Measurements from ENCODE around the gene ERAP2.
A peak's percentile ranks its signal among the peaks of the same experiment; 100 is the strongest.

ERAP2 gene

GRCh38 chr5:96920744-96921355 lies 44.5 kb downstream of the ERAP2 start:
- no peak overlapping the region for H3K27ac ChIP-seq (ENCODE audit: low read length)
- H3F3A ChIP-seq (ENCODE audit: insufficient read depth, low read length), result 0 out of 2 replicates have a peak, but pooled peaks cover 5% of the 10 kb centered on the region
- peak overlapping the region; percentile 25; the same call in 1 of the 2 replicates for H3K4me2 ChIP-seq (ENCODE audit: low read depth, low read length)
- H3K9me3 ChIP-seq (replicated peaks; ENCODE audit: insufficient read depth, low read length), result no peaks in the 10 kb centered on the region
- H3K9ac ChIP-seq (ENCODE audit: low read length), result no peak overlapping the region
- H3K4me1 ChIP-seq (ENCODE audit: low read length), result peaks cover 16% of the 10 kb centered on the region
- no peak overlapping the region for H2AFZ ChIP-seq (ENCODE audit: low read length)
- no peak for TF ChIP-seq CTCF (IDR thresholded peaks at IDR 0.05; ENCODE audit: low read length)
- TF ChIP-seq EZH2phosphoT487 (IDR thresholded peaks at IDR 0.05; ENCODE audit: low read length), result no peak
- TF ChIP-seq EZH2 (optimal IDR thresholded peaks at IDR 0.05; ENCODE audit: low read depth, low read length), result no peak
- H3K9me2 ChIP-seq (replicated peaks; ENCODE audit: insufficient read depth, low read length), result no peaks in the 10 kb centered on the region
- no peaks in the 10 kb centered on the region for H4K20me1 ChIP-seq (ENCODE audit: insufficient read depth, low read length)
- no peak overlapping the region for H3K4me3 ChIP-seq (ENCODE audit: low read length)
- H3K36me3 ChIP-seq (replicated peaks; ENCODE audit: insufficient read depth, low read length), result no peaks in the 10 kb centered on the region
- DNase-seq, result no peak
- no peaks in the 10 kb centered on the region for H3K27me3 ChIP-seq (replicated peaks; ENCODE audit: insufficient read depth, low read length)
- H3K79me2 ChIP-seq (ENCODE audit: low read length), result no peaks in the 10 kb centered on the region

GRCh38 chr5:96922499-96923244 lies 46.4 kb downstream of the ERAP2 start:
- H3K4me2 ChIP-seq (ENCODE audit: low read depth, low read length), result no peak overlapping the region
- no peaks in the 10 kb centered on the region for H3K36me3 ChIP-seq (replicated peaks; ENCODE audit: insufficient read depth, low read length)
- no peaks in the 10 kb centered on the region for H3K9me3 ChIP-seq (replicated peaks; ENCODE audit: insufficient read depth, low read length)
- no peak for TF ChIP-seq CTCF (IDR thresholded peaks at IDR 0.05; ENCODE audit: low read length)
- TF ChIP-seq EZH2 (optimal IDR thresholded peaks at IDR 0.05; ENCODE audit: low read depth, low read length), result no peak
- TF ChIP-seq EZH2phosphoT487 (IDR thresholded peaks at IDR 0.05; ENCODE audit: low read length), result no peak
- H3K4me1 ChIP-seq (ENCODE audit: low read length), result peaks cover 19% of the 10 kb centered on the region
- no peaks in the 10 kb centered on the region for H3K27me3 ChIP-seq (replicated peaks; ENCODE audit: insufficient read depth, low read length)
- no peak overlapping the region for H3K9ac ChIP-seq (ENCODE audit: low read length)
- no peaks in the 10 kb centered on the region for H4K20me1 ChIP-seq (ENCODE audit: insufficient read depth, low read length)
- H3F3A ChIP-seq (ENCODE audit: insufficient read depth, low read length), result 0 out of 2 replicates have a peak, but pooled peaks cover 5% of the 10 kb centered on the region
- no peak overlapping the region for H3K4me3 ChIP-seq (ENCODE audit: low read length)
- H3K9me2 ChIP-seq (replicated peaks; ENCODE audit: insufficient read depth, low read length), result no peaks in the 10 kb centered on the region
- no peaks in the 10 kb centered on the region for H3K79me2 ChIP-seq (ENCODE audit: low read length)
- no peak overlapping the region for H2AFZ ChIP-seq (ENCODE audit: low read length)
- no peak overlapping the region for H3K27ac ChIP-seq (ENCODE audit: low read length)
- DNase-seq, result no peak

- H3K27me3 ChIP-seq (replicated peaks; ENCODE audit: insufficient read depth, low read length), result no peaks in the 10 kb centered on the region
- H3K9ac ChIP-seq (ENCODE audit: low read length), result no peak overlapping the region
- 0 out of 2 replicates have a peak, but pooled peaks cover 5% of the 10 kb centered on the region for H3F3A ChIP-seq (ENCODE audit: insufficient read depth, low read length)
- no peak for TF ChIP-seq EZH2 (optimal IDR thresholded peaks at IDR 0.05; ENCODE audit: low read depth, low read length)
- TF ChIP-seq EZH2phosphoT487 (IDR thresholded peaks at IDR 0.05; ENCODE audit: low read length), result no peak
- TF ChIP-seq CTCF (IDR thresholded peaks at IDR 0.05; ENCODE audit: low read length), result no peak
- H3K36me3 ChIP-seq (replicated peaks; ENCODE audit: insufficient read depth, low read length), result no peaks in the 10 kb centered on the region
- DNase-seq, result no peak
- H3K27ac ChIP-seq (ENCODE audit: low read length), result no peak overlapping the region
- H4K20me1 ChIP-seq (ENCODE audit: insufficient read depth, low read length), result no peaks in the 10 kb centered on the region
- H2AFZ ChIP-seq (ENCODE audit: low read length), result no peak overlapping the region
- no peaks in the 10 kb centered on the region for H3K79me2 ChIP-seq (ENCODE audit: low read length)
- no peaks in the 10 kb centered on the region for H3K9me3 ChIP-seq (replicated peaks; ENCODE audit: insufficient read depth, low read length)
- H3K4me2 ChIP-seq (ENCODE audit: low read depth, low read length), result no peak overlapping the region
- peaks cover 19% of the 10 kb centered on the region for H3K4me1 ChIP-seq (ENCODE audit: low read length)
- H3K9me2 ChIP-seq (replicated peaks; ENCODE audit: insufficient read depth, low read length), result no peaks in the 10 kb centered on the region
- H3K4me3 ChIP-seq (ENCODE audit: low read length), result no peak overlapping the region
Measured at GRCh38 chr5:96924016-96924443, 47.7 kb downstream of the ERAP2 start.
